ENCODE results near the gene MBNL2.

DNA sequence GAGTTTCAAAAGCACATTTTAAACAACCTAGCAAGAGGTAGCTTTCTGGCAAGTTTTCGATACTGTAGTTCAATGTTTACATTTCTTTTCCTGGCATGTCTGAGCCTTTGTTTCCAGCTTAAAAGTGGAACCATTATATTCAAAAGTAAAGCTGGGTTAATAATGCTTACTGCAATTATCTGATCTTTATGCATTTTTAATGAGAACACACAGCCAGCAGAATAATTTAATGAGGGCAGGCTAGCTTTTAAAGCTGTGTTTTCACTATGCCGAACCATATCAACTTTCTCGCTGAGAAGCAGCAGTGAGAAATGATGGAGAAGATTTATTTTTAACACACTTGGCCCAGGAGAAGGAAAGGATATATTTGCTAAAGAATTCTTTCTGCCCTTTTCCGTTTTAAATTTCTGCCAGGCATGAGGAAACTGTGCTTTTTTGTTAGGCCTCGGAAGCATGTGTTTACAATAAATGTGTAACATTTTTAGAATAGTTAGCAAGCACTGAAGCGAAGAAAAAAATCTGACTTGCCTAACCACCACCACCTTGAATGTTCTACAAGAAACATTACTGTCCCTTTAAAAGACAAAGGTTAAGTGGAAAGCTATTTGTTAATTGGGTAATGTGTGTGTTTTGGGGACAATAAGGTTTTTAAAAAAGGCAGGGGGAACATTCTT lies 1.0 kb downstream of the MBNL2 start:
- no peak for TF ChIP-seq HMGA2 (CRISPR knock-in tag; IDR thresholded peaks at IDR 0.05)
- TF ChIP-seq CBFB (CRISPR knock-in tag; IDR thresholded peaks at IDR 0.05; ENCODE audit: low read depth), result no peak
- TF ChIP-seq, protein P1, sequence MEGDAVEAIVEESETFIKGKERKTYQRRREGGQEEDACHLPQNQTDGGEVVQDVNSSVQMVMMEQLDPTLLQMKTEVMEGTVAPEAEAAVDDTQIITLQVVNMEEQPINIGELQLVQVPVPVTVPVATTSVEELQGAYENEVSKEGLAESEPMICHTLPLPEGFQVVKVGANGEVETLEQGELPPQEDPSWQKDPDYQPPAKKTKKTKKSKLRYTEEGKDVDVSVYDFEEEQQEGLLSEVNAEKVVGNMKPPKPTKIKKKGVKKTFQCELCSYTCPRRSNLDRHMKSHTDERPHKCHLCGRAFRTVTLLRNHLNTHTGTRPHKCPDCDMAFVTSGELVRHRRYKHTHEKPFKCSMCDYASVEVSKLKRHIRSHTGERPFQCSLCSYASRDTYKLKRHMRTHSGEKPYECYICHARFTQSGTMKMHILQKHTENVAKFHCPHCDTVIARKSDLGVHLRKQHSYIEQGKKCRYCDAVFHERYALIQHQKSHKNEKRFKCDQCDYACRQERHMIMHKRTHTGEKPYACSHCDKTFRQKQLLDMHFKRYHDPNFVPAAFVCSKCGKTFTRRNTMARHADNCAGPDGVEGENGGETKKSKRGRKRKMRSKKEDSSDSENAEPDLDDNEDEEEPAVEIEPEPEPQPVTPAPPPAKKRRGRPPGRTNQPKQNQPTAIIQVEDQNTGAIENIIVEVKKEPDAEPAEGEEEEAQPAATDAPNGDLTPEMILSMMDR (IDR thresholded peaks at IDR 0.05), result no peak
- TF ChIP-seq TEAD1 (CRISPR knock-in tag; IDR thresholded peaks at IDR 0.05), result no peak
- TF ChIP-seq SMAD4 (CRISPR knock-in tag; IDR thresholded peaks at IDR 0.05), result no peak
- no peak for TF ChIP-seq JUN (CRISPR knock-in tag; IDR thresholded peaks at IDR 0.05)
- TF ChIP-seq NFYB (CRISPR knock-in tag; conservative IDR thresholded peaks at IDR 0.05; ENCODE audit: low read depth), result no peak
- TF ChIP-seq TEAD4 (CRISPR knock-in tag; IDR thresholded peaks at IDR 0.05), result no peak
- no peak for TF ChIP-seq SP1 (CRISPR knock-in tag; conservative IDR thresholded peaks at IDR 0.05)
